RCC 7860 (cell line): ENCODE data around the gene PRSS38.
"Not testable (repeated sequence)": the region's sequence is repeated elsewhere in the genome, so short reads cannot be mapped to it uniquely, and the experiment has no call there.

ENCODE experiments used
- DNase-seq: peaks from one replicate; pipeline ENCODE4 v3.0.0-alpha.2; 2015; ENCODE audit warnings: low spot score
- FAIRE-seq: peaks from 2 replicates; lab custom pipeline; 2012; peaks lifted over from hg19 to GRCh38; lab: Jason Lieb, UNC

The PRSS38 gene

DNA sequence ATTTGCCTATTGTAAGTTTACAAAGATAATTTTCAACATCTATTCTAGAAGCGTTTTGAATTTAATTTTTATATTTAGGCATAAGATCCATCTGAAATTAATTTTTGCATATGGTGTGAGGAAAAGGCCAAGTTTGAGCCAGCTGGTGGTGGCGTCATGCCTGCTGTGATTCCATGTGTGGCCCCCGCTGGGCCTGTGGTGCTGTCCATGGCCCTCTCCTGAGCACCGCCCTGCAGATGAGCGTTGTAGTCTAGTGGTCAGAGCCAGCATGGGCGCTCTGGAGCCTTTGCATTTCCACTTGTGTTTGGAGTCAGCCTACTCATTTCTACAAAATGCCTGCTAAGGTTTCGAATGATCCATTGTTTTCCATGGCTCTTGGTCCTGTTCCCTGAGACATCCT, 22.7 kb downstream of the PRSS38 start:
- FAIRE-seq = no peak
- DNase-seq = no peak

DNA sequence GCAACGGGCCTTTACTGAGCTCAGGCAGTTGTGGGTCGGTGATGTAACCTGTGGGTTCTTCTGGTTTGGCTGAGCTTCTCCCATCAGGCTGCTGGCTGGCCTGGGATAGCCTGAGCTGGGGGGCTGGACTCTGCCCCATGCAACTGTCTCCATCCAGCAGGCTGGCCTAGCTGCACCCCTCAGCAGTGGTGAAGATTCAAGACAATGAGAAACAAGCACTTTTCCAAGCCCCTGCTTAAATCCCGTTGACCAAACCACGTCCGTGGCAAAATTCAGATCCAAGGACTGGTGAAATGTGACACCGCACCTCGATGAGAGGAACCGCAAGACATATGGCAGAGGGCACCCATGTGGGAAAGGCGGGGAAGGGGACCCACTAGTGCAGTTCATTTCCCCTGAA, 25.6 kb downstream of the PRSS38 start:
- FAIRE-seq (no peak), DNase-seq (no peak)

DNA sequence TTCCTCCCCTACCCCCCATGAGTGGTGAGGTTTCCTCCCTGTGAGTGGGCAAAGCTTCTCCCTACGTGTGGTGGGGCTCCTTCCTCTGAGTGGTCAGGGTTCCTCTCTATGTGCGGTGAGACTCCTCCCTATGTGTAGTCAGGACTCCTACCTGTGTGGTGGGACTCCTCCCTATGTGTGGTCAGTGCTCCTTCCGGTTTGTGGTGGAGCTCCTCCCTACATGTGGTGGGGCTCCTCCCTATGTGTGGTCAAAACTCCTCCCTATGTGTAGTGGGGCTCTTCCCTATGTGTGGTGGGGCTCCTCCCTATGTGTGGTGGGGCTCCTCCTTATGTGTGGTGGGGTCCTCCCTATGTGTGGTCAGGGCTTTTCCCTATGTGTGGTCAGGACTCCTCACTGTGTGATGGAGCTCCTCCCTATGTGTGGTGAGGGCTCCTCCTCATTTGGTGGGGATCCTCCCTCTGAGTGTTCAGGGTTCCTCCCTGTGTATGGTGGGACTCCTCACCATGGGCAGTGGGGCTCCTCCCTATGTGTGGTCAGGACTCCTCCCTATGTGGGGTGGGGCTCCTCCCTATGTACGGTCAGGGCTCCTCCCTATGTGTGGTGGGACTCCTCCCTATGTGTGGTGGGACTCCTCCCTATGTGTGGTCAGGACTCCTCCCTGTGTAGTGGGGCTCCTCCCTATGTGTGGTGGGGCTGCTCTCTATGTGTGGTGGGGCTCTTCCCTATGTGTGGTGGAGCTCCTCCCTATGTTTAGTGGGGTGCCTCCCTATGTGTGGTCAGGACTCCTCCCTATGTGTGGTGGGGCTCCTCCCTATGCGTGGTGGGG, 29.1 kb downstream of the PRSS38 start:
- DNase-seq (no peak), FAIRE-seq (no peak)

DNA sequence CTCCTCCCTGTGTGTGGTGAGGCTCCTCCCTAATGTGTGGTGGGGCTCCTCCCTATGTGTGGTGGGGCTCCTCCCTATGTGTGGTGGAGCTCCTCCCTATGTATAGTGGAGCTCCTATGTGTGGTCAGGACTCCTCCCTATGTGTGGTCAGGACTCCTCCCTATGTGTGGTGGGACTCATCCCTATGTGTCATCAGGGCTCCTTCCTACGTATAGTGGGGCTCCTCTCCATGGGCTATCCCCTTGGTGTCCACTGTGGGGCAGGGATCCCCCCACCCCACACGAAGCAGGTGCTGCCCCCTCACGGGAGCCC, 29.6 kb downstream of the PRSS38 start:
- DNase-seq (no peak), FAIRE-seq (no peak)

DNA sequence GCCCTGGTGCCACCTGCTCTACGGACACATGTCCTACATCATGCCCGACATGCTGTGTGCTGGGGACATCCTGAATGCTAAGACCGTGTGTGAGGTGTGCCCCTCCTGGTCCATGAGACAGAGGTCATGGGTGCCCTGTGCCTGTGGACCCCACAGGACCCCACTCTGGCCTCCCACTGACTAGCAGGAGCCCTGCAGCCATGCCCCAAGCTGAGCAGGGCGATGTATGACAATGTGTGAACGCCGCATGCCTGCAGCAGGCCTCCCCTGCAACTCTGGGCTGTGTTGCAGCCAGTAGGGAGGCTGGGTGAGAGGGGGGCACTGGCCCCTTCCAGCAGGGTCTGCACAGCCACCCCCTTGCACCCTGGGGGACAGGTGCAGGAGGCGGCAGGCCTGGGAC, 30.0 kb downstream of the PRSS38 start:
- FAIRE-seq (no peak), DNase-seq (no peak)

DNA sequence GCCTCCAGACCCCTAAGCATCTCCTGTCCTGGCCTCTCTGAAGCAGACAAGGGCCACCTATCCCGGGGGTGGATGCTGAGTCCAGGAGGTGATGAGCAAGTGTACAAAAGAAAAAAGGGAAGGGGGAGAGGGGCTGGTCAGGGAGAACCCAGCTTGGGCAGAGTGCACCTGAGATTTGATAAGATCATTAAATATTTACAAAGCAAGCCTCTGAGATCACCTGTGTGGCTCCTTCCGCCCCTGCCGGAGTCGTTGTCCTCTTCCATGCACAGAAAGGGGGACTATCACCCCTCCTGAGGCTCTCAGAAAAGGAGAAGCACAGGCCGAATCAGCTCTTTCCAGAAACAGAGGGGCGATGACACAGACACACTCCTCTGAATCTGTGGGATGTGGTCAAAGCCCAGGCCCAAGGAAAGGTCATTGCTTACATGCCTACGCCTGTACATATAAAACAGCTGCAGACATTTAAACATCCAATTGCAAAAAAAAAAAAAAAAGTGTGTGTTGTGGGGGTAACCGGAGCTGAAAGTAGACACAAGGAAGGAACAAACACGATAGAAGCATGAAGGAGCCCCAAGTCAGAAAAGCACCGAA, 30.9 kb downstream of the PRSS38 start:
- DNase-seq = no peak
- FAIRE-seq = no peak

DNA sequence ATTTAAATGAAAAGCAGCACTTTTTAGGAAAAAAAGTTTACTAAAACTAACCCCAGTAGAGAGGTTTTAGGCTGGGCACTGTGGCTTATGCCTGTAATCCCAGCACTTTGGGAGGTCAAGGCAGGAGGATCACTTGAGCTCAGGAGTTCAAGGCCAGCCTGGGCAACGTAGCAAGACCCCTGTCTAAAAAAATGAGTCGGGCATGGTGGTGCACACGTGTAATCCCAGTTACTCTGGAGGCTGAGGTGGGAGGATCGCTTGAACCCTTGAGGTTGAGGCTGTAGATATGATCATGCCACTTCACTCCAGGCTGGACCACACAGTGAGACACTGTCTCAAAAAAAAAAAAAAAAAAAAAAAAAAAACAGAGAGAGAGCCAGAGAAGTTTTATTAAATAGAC, 31.6 kb downstream of the PRSS38 start:
- not testable (repeated sequence) for DNase-seq, FAIRE-seq

DNA sequence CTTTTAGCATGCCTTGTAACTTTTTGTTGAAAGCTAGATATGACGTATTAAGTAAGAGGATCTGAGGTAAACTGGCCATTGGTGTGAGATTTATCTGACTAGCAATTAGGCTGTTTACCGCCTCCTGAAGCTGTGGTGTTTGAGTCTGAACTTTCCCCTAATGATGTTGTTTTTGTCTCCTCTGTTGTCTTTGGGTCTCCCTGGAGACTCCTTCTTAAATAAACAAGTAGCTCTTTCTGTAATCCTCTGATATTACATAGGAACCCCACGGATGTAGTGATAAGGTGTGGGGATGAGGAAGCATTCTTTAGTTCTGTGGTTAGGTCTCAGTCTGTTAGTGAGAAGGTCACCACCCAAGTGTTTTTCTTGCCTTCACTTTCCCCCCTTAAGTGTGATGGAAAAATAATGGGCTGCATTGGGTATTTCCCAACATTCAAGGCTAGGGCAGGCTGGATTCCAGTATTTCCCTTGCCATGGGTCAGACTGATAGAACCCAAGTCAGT, 33.0 kb downstream of the PRSS38 start:
- FAIRE-seq (no peak), DNase-seq (no peak)

DNA sequence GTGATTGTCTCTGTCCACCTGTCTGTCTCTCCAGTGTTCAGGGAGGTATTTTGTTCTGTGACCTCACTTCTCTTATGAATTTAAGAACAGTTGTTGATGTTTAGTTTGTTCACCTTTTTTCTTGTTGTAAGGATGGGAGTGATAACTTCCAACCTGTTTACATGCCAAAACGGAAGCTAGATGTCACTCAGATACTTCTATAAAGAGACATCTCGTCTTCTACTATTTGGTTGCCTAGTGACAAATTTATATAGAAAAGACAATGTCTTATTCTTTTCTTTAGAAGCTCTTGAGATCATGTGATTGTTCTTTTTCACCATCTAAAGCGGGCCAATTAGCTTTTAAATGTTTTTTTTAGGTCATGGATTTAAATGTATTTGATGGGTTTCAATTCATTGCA, 33.8 kb downstream of the PRSS38 start:
- DNase-seq = no peak
- FAIRE-seq = no peak

DNA sequence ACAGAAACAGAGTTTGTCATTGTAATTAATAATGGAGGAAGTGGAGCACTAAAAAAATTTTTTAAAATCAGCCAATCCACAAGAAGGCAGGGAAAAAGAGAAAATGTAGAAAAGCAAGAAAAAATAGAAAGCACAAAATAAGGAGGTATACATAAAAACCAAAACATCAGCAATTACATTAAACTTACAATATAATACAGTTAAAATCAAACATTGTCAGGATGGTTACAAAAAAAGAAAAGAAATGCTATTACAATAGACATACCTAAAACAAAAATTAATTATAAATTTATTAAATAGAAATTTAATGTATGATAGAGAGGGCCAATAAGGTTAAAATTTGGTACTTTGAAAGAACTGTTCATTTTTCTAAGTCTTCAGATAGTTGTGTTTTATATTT, 38.7 kb downstream of the PRSS38 start:
- no peak for FAIRE-seq

DNA sequence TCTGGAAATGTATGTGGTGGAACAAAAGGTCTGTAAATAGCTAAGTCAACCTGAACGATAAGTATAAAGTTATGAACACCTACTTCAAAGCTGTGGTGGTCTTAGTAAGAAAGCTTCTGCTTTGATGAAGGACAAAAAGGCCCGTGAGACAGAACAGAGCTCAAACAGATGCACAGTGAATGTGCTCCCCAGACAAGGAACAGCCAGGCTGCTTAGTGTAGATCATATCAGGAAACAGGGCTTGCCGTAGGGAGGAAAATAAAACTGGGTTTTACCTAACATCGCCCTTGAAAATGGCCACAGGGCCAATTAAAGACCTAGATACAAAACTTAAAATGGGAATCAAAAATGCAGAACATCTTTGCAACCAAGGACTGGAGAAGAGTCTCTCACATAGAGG, 40.2 kb downstream of the PRSS38 start:
- FAIRE-seq (no peak), DNase-seq (no peak)

More for the DNA sequence above, 38.7 kb downstream of the PRSS38 start:
- DNase-seq = no peak

DNA sequence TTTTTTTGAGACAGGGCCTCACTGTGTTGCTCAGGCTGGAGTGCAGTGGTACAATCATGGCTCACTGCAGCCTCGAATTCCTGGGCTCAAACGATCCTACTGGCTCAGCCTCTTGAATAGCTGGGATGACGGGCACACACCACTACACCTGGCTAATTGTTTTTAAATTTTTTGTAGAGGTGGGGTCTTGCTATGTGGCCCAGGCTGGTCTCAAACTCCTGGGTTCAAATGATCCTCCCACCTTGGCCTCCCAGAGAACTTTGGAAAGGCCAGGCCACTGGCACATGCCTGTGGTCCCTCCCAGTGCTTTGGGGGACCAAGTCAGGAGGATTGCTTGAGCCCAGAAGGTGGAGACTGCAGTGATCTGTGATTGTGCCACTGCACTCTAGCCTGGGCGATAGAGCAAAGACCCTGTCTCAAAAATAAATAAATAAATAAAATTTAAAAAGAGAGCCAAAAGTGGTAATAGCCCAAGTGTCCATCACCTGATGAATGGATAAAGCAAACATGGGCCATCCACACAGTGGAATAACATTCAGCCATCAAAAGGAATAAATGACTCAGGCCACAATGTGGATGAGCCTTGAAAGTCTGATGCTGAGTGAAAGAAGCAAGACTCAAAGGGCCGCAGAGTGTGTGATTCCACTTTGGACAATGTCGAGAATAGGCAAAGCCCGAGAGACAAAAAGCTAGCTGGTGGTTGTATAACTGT, 40.8 kb downstream of the PRSS38 start:
- no peak for DNase-seq
- FAIRE-seq = no peak

DNA sequence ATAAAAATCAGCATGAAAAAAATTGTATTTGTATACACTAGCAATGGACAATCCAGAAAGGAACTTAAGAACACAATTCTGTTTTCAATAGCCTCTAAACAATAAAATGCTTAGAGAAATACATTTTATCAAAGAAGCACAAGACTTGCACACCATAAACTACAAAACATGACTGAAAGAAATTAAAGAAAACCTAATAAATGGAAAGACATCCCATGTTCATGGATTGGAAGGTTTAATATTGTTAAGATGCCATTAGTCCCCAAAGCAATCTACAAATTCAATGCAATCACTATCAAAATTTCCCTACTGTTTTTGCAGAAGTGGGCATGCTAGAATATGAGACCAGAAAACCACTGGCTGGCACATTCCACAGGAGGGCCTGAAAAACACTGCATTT, 49.4 kb downstream of the PRSS38 start:
- no peak for FAIRE-seq
- no peak for DNase-seq

DNA sequence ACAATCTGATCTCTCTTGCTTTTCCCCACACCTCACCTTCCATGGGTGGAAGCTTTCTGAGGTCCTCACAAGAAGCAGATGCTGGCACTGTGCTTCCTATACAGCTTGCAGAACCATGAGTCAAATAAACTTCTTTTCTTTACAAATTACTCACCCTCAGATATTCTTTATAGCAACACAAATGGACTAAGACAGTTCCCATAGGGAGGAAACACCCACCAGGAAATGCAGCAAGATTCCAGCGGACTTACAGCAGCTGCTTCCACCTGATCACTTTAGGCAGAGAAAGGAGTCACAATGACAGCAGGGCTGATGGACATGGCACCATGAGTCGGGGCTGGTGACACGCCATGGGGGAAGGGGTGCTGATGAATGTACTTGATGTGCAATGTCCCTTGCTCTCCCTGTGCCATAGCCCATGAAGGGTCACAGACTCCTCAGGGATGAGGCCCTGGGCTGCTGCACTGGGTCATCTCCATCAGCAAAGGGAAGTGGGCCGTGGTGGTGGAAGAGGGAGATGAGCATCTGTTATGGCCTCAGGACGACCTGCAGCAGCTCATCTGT, 53.9 kb downstream of the PRSS38 start:
- DNase-seq (no peak), FAIRE-seq (no peak)

DNA sequence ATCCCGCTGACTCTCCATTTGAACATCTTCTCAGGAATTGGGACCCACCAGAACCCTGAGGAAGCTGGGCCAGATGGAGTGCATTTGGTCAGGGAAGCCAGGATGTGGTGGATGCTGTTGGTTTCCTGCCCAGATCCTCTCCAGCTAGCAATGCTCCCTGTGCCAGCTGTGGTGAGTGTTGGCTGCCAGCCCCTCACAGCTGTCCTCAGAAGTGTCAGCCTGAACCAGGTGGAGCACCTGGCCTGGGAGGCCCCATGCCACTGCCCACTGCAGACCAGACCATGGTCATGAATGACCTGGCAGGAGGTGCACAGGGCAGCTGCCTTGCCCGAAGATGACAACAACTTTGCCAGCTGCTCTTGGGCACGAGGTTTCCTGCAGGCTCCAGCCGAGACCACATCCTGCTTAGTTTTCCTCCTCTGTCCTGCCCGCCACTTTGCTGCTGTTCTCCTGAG, 54.4 kb downstream of the PRSS38 start:
- DNase-seq = no peak
- FAIRE-seq = no peak

DNA sequence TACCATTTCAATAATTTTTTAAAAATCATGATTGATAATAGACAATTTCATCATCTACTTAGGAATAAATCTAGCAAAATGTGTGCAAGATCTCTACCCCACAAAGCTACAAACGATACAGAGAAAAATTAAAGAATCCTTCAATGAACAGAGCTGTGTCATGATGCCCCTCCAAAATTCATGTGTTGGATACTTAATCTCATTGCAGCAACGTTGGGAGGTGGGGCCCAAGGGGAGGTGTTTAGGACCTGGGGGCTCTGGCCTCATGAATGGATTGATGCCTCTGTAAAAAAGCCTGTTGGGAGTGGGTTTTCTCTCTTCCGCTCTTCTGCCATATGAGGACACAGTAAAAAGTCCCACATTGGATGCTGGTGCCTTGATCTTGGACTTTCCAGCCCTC, 54.9 kb downstream of the PRSS38 start:
- DNase-seq (no peak), FAIRE-seq (no peak)

DNA sequence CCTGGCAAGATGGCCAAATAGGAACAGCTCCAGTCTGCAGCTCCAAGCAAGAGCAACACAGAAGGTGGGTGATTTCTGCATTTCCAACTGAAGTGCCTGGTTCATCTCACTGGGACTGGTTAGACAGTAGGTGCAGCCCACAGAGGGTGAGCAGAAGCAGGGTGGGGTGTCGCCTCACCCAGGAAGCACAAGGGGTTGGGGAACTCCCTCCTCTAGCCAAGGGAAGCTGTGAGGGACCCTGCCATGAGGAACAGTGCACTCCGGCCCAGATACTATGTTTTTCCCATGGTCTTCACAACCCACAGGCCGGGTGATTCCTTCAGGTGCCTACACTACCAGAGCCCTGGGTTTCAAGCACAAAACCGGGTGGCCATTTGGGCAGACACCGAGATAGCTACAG, 56.4 kb downstream of the PRSS38 start:
- FAIRE-seq = not testable (repeated sequence)

DNA sequence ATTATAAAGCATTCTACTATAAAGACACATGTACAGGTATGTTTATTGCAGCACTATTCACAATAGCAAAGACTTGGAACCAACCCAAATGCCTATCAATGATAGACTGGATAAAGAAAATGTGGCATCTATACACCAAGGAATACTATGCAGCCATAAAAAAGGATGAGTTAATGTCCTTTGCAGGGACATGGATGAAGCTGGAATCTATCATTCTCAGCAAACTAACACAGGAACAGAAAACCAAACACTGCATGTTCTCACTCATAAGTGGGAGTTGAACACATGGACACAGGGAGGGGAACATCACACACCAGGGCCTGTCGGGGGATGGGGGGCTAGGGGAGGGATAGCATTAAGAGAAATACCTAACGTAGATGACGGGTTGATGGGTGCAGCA, 62.3 kb downstream of the PRSS38 start:
- not testable (repeated sequence) for FAIRE-seq, DNase-seq

More for the DNA sequence above, 56.4 kb downstream of the PRSS38 start:
- DNase-seq = not testable (repeated sequence)

DNA sequence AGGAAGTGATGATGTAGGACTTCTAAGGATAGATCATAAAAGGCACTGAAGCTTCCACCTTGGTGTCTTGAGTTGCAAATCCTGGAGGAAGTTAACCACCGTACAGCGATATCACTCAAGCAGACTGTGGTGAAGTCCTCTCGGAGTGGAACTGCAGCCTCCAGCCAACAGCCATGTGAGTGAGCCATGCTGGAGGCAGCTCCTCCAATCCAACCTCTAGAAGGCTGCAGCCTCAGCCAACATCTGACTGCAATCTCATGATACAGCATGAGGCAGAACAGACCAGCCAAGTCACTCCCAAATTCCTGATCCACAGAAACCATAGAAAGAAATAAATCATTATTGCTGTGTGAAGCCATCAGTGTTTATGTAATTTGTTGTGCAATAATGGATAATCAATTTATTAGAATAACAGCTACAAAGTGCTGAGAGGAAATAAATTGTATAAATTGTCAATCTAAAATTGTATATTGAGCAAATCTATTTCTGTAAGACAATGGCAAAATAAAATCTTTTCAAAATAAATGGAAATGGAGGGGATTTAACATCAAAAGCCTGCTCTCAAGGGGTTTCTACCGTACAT, 65.0 kb downstream of the PRSS38 start:
- FAIRE-seq (no peak), DNase-seq (no peak)

DNA sequence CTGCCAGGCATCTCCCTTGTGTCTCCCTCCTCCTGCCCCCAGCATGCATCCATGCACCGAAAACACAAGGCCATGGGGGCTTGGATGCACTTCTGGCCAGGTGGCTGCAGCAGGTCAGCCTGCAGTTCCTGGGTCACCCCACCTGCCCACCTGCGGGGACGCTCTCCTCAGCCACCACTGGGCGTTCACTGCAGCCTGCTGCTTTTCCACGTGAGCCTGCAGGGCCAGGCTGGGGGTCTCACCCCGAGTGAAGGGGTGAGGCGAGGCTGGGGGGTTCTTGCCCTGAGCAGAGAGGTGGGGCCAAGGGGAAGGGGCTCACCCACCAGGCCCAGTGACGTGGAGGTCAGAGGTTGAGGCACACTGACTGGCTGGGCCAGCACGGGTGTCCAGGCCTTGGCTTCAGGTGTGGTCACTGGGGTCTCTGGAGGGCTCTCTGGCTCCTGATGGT, 67.6 kb downstream of the PRSS38 start:
- FAIRE-seq (no peak), DNase-seq (no peak)
